NCI-H524 treated with DMSO at 0.1 percent for 48 hours (cell line): ENCODE measurements around the gene NXPE4.

Source experiments
- DNase-seq: peaks from one replicate; lab custom pipeline; 2025; lab: John Stamatoyannopoulos, UW

NXPE4 gene

DNA sequence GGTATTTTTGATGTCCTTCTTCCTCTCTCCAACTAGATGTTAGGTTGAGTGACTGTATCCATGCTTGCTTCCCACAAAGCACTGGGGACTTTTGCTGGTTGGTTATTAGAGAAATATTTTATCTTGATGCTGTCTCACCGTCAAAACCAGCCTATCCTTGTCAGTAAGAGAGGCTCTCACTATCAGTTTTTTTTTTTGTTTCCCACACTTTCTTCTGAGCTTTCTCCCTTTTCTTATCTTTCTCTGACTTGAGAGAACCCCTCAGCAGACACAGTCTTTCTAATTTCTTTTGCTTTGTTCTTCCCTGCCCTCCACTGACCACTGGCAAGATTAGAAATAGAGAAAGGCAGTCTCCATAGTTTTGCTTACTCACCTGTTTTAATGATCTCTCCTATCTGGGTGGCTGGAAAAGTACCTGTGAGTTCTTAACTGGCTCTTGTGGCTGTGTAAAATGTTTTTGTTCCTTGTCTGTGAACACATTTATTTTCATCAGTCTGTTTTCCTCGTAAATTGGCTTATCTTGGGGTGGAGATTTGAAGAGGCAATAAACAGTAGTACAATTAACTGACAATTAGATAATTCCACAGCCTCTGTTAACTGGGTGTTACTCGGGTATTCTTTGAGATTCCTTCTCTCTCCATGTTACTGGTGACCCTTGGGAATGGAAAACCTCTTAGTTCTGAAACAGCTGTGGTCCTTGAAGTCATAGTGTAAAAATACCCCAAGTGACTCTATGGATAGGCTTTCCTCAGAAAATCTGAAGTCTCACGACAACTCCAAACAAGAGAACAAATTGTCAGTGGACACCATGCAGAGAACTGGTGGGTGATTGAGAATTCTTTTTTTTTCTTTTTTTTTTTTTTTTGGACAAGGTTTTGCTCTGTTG, 35.9 kb downstream of the NXPE4 start, which contains the start of gene NXPE1:
NXPE1 (minus strand) TSS at position 457 of the 886 bp plus-strand sequence. CDS start 8,680 bp downstream, outside the sequence.
- no peak for DNase-seq

DNA sequence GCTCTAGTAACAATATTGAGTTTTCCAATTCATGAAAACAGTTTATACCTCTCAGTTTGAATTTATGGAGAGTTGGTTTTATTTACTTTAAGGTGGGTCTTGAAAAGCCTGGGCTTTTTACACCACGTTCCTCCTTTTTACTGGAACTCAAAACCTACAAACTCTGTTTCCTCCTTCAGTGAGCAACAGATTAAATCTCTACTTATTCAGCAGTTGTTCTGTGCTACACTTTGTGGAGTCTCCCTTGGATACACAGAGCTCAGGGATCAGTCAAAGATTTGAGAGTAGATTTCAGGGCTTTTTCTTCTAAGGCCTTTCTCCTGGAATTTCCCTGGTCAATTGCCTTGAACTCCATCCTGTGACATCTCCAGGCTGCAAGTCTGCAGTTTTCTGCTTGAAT, 39.5 kb downstream of the NXPE4 start:
- DNase-seq: no peak

DNA sequence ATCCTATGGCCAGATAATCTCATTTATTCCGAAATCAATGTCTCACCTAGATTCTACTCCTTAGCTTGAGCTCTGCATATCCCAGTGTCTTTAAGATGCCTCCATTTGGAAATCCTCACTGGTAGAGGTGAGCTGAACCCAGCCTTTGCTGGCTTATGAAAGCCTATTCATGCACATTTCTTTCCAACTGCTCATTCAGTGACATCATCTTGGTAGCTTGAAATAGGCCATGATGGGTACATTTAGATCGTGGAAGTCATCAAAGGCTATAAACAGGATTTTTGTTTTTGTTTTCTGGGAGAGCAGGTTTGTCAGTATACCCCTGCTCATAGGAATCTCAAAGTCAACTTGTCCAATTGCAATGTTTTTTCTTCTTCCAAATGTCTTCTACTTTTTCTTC, 41.9 kb downstream of the NXPE4 start:
- no peak for DNase-seq

DNA sequence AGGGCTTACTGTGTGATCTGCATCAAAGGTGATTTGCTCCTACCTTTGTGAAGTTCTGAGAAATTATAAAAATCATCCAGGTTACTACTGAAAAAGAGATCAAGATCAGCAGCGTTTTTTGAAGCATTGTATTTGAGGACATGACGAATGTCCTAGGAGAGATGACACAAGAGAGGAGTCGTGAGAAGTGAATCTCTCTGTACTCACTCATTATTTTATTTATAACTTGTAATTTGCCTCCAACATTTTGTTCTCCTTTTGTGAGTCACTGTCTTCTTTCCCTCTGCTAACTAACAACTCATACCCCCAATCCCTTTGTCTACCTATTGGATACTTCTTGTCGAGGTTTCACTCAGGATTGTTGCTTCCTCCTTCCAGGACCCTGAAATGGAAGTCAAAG, 44.5 kb downstream of the NXPE4 start:
- no peak for DNase-seq

DNA sequence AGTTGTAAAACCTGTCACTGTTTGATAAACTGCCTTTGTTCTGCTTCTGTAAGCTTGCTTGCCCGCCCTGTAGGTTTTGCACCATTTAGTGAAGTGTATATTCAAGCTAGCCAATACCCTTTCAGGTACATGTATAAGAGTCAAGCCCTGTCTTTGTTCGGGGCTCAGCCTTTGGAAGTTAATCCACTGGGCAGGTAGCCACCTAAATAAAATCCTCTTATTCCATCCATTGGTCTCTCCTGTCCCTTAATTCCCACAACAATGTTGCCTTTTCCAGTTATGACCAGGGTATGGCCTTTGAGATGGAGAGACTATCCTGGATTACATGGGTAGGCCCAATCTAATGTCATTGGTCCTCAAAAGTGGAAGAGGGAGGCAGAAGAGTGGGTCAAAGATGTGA, 69.9 kb downstream of the NXPE4 start:
- no peak for DNase-seq

DNA sequence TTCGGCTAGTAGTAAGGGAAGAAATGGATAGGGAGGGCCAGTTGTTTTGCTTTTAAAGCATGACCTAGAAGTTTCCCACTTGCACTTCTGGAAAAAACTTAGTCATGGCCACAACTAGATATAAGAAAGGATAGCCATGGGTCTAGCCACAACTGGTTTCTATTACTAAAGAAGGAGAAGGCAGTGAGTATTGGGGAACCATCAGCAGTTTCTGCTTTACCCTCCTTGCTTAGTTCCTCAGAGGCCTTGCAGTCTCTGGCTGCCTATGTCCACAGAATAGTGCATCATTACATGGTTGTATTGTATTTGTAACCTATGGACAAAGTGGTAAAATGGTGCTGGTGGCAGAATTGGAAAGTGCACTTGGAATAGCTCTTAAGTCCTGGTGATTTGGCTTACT, 71.5 kb downstream of the NXPE4 start:
- no peak for DNase-seq

DNA sequence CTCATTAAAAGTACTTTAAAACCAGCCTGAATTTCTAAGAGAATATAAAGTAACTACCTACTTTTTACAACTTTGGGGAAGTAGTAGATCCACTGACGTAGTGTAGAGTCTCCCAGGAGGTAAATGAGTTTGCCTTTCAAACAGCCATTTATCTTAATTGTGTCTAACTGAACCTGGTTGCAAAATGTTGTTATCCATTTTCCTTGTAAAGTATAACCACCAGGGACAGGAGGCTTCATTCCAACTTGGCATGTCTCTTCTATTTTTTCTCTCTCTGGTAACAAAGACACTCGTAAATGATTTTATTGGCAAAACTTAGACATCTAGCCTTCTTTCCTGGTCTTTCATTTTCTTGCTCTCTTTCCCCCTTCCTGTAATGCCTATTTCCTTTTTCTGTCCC, 72.8 kb downstream of the NXPE4 start:
- no peak for DNase-seq
